Mesothelial cell of epicardium (in vitro differentiated cells): ENCODE data around the gene CACNA1I. TPM values are rescaled to one million over a fixed set of nuclear protein-coding genes. Genes with fewer than 3 reads are reported as not detected.
A peak's percentile ranks its signal among the peaks of the same experiment; 100 is the strongest.

Experiments used
- DNase-seq, 2 experiments: peaks; one replicate each; pipeline ENCODE4 v3.0.0; 2021; ENCODE audit warnings: low spot score in 2 of 2; ENCODE audit not compliant: unreplicated experiment in 2 of 2
- H3K27ac Mint-ChIP-seq: 2 replicates; pipeline ENCODE4 v1.8.0; 2021; ENCODE audit warnings: mixed read lengths
- H3K27me3 Mint-ChIP-seq: 2 replicates; pipeline ENCODE4 v1.8.0; 2021; ENCODE audit warnings: low read depth, mixed read lengths
- H3K36me3 Mint-ChIP-seq: 2 replicates; pipeline ENCODE4 v1.8.0; 2021; ENCODE audit warnings: mixed read lengths
- H3K4me1 Mint-ChIP-seq: 2 replicates; pipeline ENCODE4 v1.8.0; 2021; ENCODE audit warnings: mixed read lengths
- H3K4me3 Mint-ChIP-seq: 2 replicates; pipeline ENCODE4 v1.8.0; 2021; ENCODE audit warnings: mild to moderate bottlenecking, moderate library complexity, mixed read lengths
- H3K9me3 Mint-ChIP-seq: 2 replicates; pipeline ENCODE4 v1.8.0; 2021; ENCODE audit warnings: mixed read lengths
- total RNA-seq: library from RNA; stranded (reverse); gene quantifications from 3 replicates; pipeline ENCODE4 v1.2.1, GENCODE V29; 2021
- TF ChIP-seq, protein P1 (sequence below): fragments of 200-600 bp; sonication (generic); IDR thresholded peaks from one replicate; pipeline ENCODE4 v1.5.0; 2021; ENCODE audit warnings: antibody characterized with exemption; ENCODE audit not compliant: unreplicated experiment

Gene CACNA1I
- total RNA-seq, 1 donor from 2014 or later = 0.31 TPM

- no peaks in the 10 kb centered on the region for H3K9me3 Mint-ChIP-seq
- TF ChIP-seq, protein P1, sequence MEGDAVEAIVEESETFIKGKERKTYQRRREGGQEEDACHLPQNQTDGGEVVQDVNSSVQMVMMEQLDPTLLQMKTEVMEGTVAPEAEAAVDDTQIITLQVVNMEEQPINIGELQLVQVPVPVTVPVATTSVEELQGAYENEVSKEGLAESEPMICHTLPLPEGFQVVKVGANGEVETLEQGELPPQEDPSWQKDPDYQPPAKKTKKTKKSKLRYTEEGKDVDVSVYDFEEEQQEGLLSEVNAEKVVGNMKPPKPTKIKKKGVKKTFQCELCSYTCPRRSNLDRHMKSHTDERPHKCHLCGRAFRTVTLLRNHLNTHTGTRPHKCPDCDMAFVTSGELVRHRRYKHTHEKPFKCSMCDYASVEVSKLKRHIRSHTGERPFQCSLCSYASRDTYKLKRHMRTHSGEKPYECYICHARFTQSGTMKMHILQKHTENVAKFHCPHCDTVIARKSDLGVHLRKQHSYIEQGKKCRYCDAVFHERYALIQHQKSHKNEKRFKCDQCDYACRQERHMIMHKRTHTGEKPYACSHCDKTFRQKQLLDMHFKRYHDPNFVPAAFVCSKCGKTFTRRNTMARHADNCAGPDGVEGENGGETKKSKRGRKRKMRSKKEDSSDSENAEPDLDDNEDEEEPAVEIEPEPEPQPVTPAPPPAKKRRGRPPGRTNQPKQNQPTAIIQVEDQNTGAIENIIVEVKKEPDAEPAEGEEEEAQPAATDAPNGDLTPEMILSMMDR = no peak
- no peak overlapping the region for H3K4me3 Mint-ChIP-seq
- H3K27me3 Mint-ChIP-seq = peaks cover 38% of the 10 kb centered on the region
- no peaks in the 10 kb centered on the region for H3K4me1 Mint-ChIP-seq
- H3K27ac Mint-ChIP-seq = no peak overlapping the region
- no peaks in the 10 kb centered on the region for H3K36me3 Mint-ChIP-seq
- no peak for DNase-seq
These were observed 151.4 kb downstream of the CACNA1I start for GRCh38 chr22:39722032-39722325.

DNA sequence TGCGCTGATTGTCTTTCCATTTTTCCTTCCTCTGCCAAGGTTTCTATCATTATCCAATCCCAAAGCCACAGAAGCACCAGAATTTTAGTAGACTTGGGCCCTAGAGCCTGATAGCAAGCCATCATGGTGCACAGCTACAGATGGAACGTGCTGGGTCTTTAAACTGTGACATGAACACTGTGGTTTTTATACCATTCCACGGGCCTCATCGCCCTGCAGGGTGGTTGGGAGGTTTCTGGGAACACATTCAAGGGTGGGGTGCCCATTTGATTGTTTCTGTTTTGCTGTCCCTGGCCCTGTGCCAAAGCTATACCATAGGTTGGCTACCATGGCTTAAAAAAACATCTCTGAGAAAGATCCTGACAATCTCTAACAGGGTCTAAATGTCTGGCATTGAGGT, 151.9 kb downstream of the CACNA1I start:
- DNase-seq = no peak
- Mint-ChIP-seq H3K4me1 (no peaks in the 10 kb centered on the region), H3K36me3 (no peaks in the 10 kb centered on the region), H3K4me3 (no peak overlapping the region), H3K27ac (no peak overlapping the region), H3K9me3 (no peaks in the 10 kb centered on the region), H3K27me3 (peaks cover 43% of the 10 kb centered on the region)
- TF ChIP-seq, protein P1 = no peak

DNA sequence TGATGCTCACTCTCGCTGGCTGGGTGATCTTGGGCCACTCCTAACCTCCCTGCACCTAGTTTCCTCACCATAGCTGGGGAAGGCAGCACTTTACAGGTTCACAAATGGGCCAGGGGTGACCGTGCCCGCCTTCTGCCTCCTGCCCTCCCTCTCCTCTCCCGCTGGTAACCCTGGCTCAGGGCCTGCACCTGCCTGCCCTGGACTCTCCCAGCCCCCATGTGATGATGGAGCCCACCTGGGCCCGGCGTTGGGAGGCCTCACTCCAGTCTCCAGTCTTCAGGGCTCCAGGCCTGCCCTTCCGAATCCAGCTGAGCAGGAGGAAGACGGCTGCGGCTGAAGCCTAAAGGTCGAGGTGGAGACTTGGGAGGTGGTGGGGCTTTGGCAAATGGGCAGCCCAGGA, 152.9 kb downstream of the CACNA1I start:
- TF ChIP-seq, protein P1 = no peak
- Mint-ChIP-seq H3K9me3 (no peaks in the 10 kb centered on the region), H3K4me3 (no peak overlapping the region), H3K27ac (no peak overlapping the region), H3K4me1 (no peaks in the 10 kb centered on the region), H3K27me3 (peaks cover 50% of the 10 kb centered on the region), H3K36me3 (no peaks in the 10 kb centered on the region)
- DNase-seq = no peak

DNA sequence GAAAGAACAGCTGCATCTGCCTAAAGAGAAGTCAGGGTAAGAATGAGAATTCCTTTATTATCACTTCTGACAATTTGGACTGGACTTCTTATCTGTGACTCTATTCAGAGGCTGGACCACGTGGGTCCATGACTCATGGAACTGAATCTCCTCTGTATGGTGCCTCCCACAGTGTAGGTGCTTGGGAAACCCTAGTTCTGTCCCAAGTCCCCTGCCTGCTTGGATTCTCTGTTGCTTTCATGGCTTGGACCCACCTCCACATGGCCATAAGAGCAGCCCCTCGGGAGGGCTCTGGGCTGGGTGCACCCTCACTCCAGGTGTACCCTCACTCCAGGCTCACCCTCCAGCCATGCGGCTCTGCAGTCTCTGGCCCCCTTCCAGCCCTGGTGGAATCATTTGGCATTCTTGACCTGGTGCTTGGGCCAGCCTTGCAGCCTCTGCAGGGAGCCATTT, 153.4 kb downstream of the CACNA1I start:
- no peak overlapping the region for H3K4me3 Mint-ChIP-seq
- H3K27me3 Mint-ChIP-seq = peaks cover 50% of the 10 kb centered on the region

GRCh38 chr22:39724390-39724789, 153.8 kb downstream of the CACNA1I start:
- no peaks in the 10 kb centered on the region for H3K9me3 Mint-ChIP-seq
- no peak overlapping the region for H3K27ac Mint-ChIP-seq
- H3K27me3 Mint-ChIP-seq = peaks cover 50% of the 10 kb centered on the region
- no peaks in the 10 kb centered on the region for H3K36me3 Mint-ChIP-seq
- no peak overlapping the region for H3K4me3 Mint-ChIP-seq
- no peak for DNase-seq
- TF ChIP-seq, protein P1 = no peak
- H3K4me1 Mint-ChIP-seq = no peaks in the 10 kb centered on the region

More for the DNA sequence above, 153.4 kb downstream of the CACNA1I start:
- H3K4me1 Mint-ChIP-seq = no peaks in the 10 kb centered on the region
- H3K9me3 Mint-ChIP-seq = no peaks in the 10 kb centered on the region
- no peaks in the 10 kb centered on the region for H3K36me3 Mint-ChIP-seq
- DNase-seq = no peak
- TF ChIP-seq, protein P1 = no peak
- no peak overlapping the region for H3K27ac Mint-ChIP-seq

DNA sequence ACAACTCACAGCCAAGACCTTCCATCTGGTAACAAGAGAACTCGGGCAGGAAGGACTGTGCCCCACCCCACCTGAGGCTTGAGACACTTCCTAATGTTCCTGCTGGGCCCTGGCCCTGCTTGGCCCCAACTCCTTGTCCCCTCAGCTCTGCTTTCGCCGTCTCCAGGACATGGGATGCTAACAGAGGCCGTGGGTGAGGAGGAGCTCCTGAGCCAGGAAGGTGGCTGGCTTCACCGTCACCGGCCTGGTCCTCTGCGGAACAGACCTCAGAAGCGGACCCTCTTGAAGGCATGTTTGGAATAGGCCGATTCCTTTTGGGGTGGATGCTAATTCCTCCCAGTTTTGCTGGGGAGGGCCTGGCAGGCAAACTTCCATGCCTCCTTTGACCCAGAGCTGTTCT, 154.3 kb downstream of the CACNA1I start:
- TF ChIP-seq, protein P1 = no peak
- peaks cover 47% of the 10 kb centered on the region for H3K27me3 Mint-ChIP-seq
- H3K27ac Mint-ChIP-seq = no peak overlapping the region
- H3K4me3 Mint-ChIP-seq = no peak overlapping the region
- no peaks in the 10 kb centered on the region for H3K36me3 Mint-ChIP-seq
- H3K9me3 Mint-ChIP-seq = no peaks in the 10 kb centered on the region
- peak in 1 of 2 experiments; percentile 25 for DNase-seq
- H3K4me1 Mint-ChIP-seq = no peaks in the 10 kb centered on the region
